ENCODE data around the gene RANBP17.
"Not testable (repeated sequence)": the region's sequence is repeated elsewhere in the genome, so short reads cannot be mapped to it uniquely, and the experiment has no call there.

Gene RANBP17

DNA sequence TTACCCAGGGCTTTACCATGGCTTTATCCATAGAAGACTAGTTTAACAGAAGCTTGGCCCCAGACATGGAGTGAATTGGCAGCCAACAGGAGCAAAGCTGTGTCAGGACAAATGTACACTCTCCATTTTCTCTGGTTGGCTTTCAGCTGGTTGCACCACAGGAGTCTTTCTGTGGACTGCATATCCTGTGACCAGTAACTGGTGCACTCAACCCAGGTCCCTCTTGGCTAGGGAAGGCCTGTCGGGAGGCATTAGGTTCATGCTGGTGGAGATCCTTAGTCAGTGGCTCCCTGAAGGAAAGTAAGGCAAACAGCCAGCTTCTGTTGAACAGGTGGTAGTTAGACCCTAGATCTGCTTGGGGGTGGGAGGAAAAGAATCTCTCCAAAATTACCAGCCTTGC, 300.3 kb downstream of the RANBP17 start:
- DNase-seq, result peak; percentile 50 to 78

DNA sequence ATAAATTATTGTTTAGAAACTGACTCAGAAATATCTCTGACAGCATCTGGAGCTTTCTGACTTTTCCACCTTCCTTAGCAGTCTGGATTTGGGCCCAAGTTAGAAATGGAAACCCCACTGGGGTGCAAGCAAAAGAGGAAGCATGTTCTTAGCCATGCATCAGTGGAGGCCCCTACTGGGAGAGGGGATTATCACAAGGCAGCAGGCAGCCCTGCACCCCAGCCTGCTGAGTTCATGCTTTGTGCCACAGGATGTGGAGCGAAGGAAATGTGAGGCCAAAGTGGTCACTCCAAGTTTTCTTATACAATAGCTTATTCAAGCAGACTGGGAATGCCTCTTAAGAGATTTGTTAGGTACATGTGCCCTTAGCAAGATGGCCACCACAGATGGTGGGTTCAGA, 300.8 kb downstream of the RANBP17 start:
- peak; percentile 21 to 58 for DNase-seq

DNA sequence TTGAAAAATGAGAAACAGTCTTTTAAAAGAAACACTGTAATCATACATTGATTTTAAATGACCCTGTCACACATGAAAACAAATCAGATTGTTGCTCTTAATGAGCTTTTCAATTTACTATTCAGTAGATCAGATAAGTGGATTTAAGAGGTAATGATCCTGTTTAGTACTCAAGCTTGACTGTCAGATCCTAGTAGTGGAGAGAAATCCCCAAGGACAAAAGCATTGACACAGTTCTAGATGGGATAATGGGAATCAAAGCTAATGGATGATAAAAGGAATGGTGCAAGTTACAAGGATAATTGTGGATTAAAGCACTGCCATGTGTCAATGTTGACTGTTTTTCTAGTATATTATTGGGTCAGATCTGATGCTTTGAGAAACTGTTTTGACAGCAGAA, 304.9 kb downstream of the RANBP17 start:
- DNase-seq, result no peak

DNA sequence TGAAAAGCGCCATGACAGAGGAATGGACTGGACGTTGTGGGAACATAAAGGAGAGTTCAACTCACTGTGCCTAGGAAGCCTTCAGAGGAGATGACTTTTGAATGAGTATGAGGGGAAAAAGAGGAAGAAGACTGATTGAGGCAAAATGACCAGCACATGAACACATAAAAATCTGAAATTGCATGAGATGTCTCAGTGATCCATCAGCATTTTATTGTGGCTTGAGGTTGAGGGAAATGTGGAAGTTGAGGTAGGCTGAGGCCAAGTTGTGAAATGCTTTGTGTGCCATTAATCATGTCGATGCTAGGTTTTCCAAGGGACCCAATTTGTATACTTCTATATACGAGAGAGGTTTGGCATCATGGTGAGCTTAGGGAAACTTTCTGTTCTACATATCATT, 306.4 kb downstream of the RANBP17 start:
- DNase-seq, result no peak

DNA sequence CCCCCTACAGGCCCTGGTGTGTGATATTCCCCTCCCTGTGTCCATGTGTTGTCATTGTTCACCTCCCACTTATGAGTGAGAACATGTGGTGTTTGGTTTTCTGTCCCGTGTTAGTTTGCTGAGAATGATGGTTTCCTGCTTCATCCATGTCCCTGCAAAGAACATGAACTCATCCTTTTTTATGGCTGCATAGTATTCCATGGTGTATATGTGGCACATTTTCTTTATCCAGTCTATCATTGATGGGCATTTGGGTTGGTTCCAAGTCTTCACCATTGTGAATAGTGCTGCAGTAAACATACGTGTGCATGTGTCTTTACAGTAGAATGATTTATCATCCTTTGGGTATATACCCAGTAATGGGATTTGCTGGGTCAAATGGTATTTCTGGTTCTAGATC, 313.1 kb downstream of the RANBP17 start:
- not testable (repeated sequence) for DNase-seq

DNA sequence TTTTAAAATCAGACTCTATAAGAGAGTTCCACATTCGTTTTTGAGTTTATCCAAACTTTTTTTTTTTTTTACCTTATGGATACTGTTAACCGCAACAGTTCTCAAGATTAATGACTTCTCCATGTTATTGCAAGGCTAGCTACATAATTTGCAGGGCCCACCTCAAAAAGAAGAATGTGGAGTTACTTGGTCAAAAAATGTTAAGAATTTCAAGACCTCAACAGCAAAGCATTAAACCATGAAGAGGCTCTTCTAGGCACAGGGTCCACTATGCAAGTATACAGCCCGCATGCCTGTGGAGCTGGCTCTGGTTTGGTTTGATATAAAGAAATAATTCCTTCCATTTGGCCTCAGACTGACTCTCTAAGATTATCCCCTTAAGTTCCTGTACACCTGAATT, 313.9 kb downstream of the RANBP17 start:
- DNase-seq, result no peak

DNA sequence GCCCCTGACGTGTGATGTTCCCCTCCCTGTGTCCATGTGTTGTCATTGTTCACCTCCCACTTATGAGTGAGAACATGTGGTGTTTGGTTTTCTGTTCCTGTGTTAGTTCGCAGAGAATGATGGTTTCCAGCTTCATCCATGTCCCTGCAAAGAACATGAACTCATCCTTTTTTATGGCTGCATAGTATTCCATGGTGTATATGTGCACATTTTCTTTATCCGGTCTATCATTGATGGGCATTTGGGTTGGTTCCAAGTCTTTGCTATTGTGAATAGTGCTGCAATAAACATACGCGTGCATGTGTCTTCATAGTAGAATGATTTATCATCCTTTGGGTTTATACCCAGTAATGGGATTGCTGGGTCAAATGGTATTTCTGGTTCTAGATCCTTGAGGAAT, 316.4 kb downstream of the RANBP17 start:
- not testable (repeated sequence) for DNase-seq

DNA sequence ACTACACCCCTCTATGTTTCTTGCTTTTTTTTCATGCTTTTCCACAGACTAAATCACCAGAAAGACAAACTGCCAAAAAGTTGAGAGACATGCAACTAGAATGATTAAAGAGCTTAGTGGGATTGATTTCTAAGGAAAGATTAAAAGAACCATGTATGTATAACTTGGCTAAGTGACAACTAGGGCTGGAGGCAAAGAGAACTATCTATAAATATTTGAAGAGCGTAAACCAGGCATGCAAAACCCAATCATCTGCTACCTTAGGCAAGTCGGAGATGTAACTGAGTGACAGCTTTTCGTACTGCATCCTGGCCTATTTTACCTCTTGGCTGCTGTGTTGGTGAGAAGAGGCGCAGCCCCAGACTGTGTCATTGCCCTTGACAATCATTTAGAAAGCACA, 326.2 kb downstream of the RANBP17 start:
- no peak for DNase-seq

DNA sequence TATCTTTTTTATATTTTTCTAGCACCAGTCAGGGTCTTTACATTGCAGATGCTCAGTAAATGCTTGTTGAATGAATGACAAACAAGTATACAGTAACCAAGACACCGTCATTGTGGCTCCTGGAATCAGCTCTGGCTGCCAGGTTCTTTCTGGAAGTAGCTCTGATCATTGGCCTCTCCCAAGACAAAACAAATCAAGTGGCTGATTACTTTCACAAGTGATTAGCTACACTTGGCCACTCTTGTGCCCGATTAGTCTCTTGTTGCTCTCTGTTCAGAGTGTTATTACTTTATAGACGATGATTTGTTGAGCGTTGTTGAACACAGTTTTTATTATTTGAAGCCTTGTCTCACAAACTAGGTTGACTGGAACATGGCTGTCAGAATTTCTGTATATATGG, 327.6 kb downstream of the RANBP17 start:
- no peak for DNase-seq

DNA sequence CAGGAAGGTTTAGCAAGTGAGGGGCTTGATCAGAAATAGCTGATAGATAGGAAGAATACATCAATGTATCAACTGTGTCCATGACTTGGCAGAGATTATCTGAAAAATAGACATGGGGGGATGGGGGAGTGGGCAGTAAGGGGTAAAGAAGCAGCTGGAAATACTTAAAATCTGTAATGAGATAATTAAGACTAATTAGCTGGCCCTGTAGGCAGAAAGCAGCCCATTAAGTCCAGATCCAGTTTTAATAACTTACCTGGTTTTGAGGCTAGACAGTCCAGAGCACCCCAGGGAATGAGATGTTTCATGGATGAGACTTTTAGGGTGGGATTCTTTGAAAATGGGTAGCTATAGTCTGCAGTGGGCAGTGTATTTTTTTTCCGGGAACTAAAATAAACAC, 330.3 kb downstream of the RANBP17 start:
- DNase-seq, result no peak

DNA sequence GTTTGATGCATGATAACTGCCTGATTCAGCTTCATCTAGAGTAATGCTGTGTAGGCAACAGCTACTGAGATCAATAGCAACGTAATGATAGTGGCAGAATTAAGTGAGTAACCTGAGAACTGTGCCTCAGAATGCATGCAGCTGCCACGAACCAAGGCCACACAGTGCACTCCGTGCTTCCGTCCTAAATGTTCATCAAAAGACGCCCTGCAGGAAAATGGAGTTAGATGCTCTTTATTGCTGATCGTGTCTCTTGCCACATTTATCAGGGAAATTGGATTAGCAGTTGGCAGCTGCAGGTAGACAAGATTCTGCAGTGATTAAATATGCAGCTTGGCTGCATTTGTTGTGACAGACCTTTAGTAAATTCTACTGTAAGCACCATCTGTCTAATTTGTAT, 339.5 kb downstream of the RANBP17 start:
- DNase-seq, result peak in 1 of 2 experiments; percentile 51

DNA sequence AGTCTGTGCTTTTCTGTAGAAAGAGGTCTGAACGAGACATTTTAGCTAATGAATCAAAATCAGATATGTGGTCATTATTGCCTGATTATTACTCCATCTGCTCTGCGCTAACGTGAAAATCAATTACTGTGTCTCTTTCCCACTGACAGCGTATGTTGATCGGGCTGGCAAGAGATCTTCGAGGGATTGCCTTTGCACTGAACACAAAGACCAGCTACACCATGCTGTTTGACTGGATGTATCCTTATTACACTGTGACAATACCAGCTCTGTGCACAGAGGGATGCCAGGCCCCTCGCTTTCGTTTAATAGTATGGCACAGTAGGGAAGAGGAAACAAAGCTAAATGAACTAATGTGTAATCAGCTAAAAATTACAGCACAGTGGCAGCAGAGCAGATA, 343.6 kb downstream of the RANBP17 start:
- no peak for DNase-seq

DNA sequence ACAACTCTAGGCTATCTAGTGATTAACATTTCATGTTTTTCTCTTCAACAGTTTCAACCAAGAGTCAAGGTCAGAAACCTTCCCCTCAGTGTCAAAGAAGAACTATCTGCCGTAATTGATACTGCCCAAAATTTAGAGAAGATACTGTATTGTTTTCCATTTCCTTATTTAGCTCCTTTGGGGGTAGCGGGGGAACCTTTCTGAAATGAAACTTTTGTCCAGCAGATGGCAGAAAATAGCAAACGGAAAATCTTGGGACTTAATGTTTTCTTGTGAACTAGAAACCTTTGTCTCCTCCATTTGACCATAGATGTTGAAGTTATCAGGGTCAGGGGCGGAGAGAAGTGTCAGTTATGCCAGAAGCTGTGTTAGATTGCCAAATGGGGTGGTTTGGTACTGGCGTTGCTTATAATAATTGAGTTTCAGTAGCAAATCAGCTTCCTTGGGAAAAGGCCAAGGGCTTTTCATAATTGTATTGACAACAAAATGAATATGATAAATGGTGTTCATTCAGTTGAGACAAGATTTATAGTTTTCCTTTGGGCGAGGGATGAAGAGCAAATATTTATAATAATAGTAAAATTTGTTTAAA, 345.5 kb downstream of the RANBP17 start:
- peak; percentile 32 to 45 for DNase-seq

DNA sequence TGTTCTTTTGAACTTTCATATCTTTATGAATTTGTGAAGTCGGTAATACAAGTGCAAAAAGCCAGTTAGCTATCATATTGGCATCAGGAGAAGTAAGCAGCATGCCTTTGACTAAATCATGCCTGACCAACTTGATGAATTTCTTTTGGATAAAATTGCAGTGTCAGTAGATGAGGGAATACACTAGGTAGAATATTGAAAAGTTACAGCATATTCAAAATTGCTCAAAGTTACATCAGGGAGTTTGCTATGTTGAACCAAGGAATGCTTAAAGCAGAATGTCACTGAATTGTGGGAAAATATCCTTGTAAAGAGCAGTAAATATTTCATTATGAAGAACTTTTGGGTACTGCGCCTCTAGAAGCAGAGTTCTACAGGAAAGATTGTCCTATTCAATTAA, 360.1 kb downstream of the RANBP17 start:
- no peak for DNase-seq

DNA sequence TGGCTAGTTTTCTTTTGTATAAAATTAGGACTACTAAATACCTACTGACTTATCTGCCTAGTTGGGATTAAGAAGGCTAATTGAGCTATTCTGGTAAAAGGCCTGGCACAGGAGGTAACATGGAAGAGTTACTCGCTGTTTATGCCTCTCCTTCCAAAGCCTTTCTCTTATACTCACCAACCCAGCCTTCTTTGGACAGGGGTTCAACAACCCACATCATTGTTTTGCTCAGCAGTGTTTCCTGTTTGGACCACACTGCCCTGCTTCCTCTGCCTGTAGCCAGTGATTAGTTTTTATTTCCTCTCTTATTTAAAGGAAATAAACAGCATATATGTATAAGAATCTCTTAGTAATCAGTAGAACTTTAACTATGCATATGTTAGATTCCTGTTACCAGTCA, 362.1 kb downstream of the RANBP17 start:
- no peak for DNase-seq

DNA sequence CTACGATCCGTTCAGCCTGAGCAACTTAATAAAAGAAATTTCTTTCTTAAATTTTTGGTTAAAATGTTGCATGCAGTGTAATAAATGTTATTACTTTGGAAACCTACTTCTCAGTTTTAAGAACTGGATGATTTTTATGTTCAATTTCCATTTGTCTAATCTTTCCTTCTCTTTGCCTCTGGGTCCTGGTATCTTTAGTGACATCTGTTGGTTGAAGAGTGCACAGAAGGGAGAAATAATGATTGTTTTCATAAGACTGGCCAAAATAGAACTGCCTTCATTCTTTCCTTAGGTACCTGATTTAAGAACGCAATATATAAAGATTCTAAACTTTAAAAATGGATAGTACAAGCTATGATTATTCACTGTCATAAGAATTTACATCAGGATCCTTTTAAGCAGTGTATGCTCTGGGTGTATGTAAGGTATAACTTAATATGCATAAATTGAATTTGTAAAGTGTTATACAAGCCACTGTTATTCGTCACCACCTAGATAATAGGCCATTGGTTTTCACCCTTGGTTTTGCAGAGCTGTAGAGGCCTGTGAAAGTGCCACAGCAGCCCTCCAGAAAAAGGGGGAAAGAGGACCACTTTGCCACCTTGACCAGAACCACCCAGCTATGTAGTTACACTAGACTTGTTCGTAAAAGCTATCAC, 364.4 kb downstream of the RANBP17 start:
- no peak for DNase-seq

DNA sequence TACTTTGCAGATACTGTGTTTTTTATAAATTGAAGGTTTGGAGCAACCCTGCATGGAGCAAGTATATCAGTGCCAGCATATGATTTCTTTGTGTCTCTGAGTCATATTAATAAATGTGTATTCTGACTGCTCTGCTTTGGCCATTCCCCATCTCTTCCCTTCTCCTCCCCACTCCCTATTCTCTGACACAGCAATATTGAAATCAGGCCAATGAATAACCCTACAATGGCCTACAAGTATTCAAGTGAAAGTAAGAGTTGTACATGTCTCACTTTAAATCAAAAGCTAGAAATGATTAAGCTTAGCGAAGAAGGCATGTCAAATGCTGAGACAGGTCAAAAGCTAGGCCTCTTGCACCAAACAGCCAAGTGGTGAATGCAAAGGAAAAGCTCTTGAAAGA, 365.0 kb downstream of the RANBP17 start:
- no peak for DNase-seq

DNA sequence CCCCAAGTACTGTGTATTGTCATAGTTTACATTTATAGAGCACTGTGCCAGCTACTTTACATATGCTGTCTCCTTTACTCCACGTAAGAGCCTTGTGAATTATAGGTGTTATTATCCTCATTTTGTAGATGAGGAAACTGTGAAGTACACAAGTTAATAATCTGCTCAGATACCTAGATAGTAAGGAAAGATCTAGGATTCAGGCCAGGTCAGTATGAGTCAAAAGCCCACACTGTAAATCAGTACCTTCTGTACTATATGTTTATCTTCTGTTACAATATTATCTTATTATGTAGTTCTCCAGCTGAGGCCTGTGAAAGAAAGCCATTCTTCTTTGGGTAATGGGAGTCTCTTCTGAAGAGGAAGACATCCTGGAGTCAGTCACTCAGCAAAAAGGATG, 374.8 kb downstream of the RANBP17 start:
- DNase-seq, result no peak

DNA sequence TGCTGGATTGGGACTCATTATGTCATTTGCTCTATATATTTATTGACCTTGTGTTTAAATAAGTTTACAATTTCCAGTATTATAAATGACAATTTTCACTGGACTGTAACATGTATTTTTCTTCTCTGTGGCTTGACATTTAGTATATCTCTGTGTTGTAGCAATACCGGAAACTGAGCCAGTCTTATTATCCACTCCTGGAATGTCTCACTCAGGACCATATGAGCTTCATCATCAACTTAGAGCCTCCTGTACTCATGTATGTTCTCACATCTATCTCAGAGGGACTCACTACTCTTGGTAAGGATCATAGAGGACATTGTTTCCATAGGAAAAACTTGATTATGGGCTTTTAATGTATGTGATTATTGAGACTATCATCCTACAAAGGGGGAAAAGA, 380.7 kb downstream of the RANBP17 start:
- DNase-seq, result no peak

DNA sequence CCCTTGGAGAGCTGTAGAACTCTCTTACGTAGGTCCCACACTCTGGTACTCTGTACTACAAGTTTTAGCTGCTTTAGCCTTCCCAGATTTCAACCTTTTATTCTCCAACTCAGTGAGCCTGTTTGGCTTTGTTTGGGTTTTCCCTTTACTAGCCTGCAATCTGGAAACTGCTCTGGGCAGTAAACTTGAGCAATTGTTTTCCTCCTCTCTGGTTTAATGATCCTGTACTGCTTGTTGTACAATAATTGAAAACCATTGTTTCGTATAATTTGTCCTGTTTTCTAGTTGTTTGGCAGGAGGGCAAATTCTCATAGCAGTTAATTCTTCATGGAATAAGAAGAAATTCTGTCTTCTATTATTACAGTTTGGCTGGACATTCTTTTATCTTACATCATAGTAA, 384.4 kb downstream of the RANBP17 start:
- no peak for DNase-seq

DNA sequence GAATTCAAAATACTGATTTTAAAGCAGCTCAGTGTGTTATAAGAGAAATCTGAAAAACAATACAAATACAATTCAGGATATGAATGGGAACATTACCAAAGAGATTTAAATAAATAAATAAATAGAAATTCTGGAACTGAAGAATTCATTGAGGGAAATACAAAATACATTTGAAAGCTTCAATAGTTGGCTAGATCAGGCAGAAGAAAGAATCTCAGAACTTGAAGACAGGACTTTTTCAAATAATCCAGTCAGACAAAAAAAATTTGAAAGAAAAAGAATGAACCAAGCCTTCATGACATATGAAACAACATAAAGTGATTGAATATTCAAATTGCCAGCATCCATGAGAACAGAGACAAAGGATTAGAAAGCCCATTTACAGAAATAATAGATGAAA, 387.6 kb downstream of the RANBP17 start:
- no peak for DNase-seq

DNA sequence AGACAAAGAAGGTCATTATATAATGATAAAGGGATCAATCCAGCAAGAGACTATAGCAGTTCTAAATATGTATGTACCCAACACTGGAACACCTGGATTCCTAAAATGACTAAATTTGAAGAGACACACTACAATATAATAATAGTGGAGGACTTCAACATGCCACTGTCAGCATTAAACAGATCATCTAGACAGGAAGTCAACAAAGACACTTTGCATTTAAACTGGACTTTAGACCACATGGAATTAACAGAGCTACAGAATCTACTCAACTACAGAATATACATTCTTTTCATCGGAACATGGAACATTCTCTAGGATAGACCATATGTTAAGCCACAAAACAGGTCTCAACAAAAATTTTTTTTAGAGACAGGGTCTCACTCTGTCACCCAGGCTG, 388.9 kb downstream of the RANBP17 start:
- no peak for DNase-seq

DNA sequence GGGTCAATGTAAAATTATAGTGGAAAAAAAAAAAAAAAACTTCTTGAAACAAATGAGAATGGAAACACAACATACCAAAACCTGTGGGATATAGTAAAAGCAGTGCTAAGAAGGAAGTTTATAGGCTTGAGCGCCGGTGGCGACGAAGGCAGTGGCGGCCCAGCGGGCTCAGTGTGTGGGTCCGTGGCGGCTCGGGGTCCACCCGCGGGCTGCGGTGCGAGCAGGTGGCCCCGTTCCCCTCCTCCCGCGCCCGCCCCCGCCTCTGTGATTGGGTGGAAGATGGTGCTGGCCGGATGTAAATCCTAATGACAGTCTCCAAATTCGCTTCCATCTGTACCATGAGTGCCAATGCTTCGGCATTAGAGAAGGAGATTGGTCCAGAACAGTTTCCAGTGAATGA, 389.7 kb downstream of the RANBP17 start:
- DNase-seq, result no peak

DNA sequence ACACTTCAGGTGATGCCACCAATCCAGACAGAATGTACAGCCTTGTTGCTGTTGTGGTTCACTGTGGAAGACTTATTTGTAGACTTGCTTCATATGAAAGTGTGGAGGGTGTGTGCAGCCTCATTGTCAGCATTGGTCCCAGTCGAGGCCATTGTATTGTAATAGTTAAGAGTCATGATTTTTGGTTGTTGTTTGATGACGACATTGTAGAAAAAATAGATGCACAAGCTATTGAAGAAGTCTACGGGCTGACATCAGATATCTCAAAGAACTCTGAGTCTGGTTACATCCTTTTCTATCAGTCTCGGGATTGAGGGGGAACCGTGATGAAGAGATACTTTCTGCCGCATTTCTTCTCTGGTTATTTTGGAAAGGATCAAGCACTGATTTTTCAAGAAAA, 390.9 kb downstream of the RANBP17 start:
- no peak for DNase-seq

DNA sequence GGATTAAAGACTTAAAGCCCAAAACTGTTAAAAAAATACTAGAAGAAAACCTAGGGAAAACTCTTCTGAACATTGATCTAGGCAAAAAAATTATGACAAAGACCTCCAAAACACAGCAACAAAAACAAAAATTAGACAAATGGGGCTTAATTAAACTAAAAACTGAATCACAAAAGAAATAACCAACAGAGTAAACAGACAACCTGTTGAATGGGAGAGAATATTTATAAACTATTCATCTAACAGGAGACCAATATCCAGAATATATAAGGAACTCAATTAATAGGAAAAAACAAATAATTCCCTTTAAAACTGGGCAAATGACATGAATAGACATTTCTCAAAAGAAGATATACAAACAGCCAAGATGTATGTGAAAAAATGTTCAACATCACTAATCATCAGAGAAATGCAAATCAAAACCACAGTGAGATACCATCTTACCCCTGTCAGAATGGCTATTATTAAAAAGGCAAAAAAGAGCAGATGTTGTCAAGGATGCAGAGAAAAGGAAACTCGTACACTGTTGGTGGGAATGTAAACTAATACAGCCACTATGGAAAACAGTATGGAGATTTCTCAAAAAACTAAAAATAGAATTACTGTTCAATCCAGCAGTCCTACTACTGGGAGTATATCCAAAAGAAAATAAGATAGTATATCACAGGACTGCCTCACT, 397.1 kb downstream of the RANBP17 start:
- no peak for DNase-seq

Data from NCI-H446 (cell line).